ENCODE measurements around the gene TMEM14A. TPM values are rescaled to one million over a fixed set of nuclear protein-coding genes. Genes with fewer than 3 reads are reported as not detected.

TMEM14A gene
- total RNA-seq, 6 experiments from 2014 or later, result 20.7 to 41.2 (median 33.3) TPM

GRCh38 chr6:52657870-52658269 is 13.0 kb upstream of the TMEM14A start:
- Histone ChIP-seq H3K9me3 (no peaks in the 10 kb centered on the region), H3K4me3 (no peak overlapping the region), H3K4me1 (no peaks in the 10 kb centered on the region), H3K27me3 (no peaks in the 10 kb centered on the region), H3K27ac (no peak overlapping the region), H3K36me3 (no peaks in the 10 kb centered on the region)
- DNase-seq (no peak), ATAC-seq (no peak)
- intact Hi-C loops (cut with DNase I), result no loop called here
- TF ChIP-seq POLR2A (IDR thresholded peaks at IDR 0.05) (no peak), CTCF (IDR thresholded peaks at IDR 0.05) (no peak)
- WGBS (ENCODE audit: insufficient coverage, low coverage, low lambda C conversion rate, missing lambda C conversion rate), result 75% methylated on average over 4 of the region's 4 CpGs

DNA sequence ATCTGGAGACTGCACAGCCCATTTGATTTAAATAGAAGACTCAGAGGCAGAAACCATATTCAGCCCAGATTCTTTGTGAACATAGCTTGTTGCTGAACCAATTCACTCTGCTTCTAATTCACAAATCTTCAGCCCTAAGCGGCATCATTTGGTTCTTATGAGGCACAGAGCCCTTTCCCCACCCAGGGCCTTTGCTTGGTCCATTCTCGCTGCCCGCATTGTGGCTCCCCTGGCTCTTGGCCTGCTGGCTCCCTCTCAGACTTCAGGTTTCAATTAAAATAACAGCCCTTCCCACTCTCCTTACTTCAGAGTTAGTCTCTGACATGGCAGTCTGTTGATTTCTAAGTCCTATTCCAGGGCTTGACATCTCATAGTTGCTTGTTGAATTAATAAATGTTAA is 9.4 kb upstream of the TMEM14A start:
- Histone ChIP-seq H3K27ac (no peak overlapping the region), H3K36me3 (no peaks in the 10 kb centered on the region), H3K27me3 (no peaks in the 10 kb centered on the region), H3K4me3 (no peak overlapping the region), H3K4me1 (peaks cover 0 to 3% (median 1%) of the 10 kb centered on the region in 4 donors), H3K9me3 (no peaks in the 10 kb centered on the region)
- no peak for DNase-seq
- TF ChIP-seq POLR2A (IDR thresholded peaks at IDR 0.05), result no peak
- TF ChIP-seq CTCF (IDR thresholded peaks at IDR 0.05), result no peak
- 0% methylated on average over 1 of the region's 3 CpGs for WGBS (ENCODE audit: insufficient coverage, low coverage, low lambda C conversion rate, missing lambda C conversion rate)
- intact Hi-C loops (cut with DNase I), result loop anchor here in 1 of 2 donors (5.0 kb wide), 1 partner anchor 244 kb away; no protein-coding TSS in a partner anchor
- no peak for ATAC-seq

DNA sequence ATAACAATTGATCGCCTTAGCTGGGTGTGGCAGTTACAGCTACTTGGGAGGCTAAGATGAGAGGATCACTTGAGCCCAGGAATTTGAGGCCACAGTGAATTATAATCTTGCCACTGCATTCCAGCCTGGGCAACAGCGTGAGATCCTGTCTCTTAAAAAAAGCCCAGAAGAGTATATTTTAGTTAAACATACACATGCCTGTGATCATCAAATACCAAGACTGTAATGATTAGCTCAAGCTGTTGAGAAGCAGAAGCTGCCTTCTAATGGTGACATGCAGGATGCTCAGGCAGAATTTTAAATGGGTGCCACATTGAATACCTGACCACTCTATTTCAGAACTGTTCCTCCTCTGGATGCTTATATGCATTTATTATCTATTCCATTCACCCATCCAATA is 8.9 kb upstream of the TMEM14A start:
- Histone ChIP-seq H3K4me3 (no peak overlapping the region), H3K27me3 (no peaks in the 10 kb centered on the region), H3K9me3 (no peaks in the 10 kb centered on the region), H3K36me3 (no peaks in the 10 kb centered on the region), H3K4me1 (peaks cover 0 to 8% (median 4%) of the 10 kb centered on the region in 4 donors), H3K27ac (no peak overlapping the region)
- intact Hi-C loops (cut with DNase I), result loop anchor here in 1 of 2 donors (5.0 kb wide), 1 partner anchor 245 kb away; no protein-coding TSS in a partner anchor
- ATAC-seq (no peak), DNase-seq (no peak)
- TF ChIP-seq POLR2A (IDR thresholded peaks at IDR 0.05), result no peak
- TF ChIP-seq CTCF (IDR thresholded peaks at IDR 0.05), result no peak
- WGBS (ENCODE audit: insufficient coverage, low coverage, low lambda C conversion rate, missing lambda C conversion rate), result 92% methylated on average over 2 of the region's 2 CpGs

- intact Hi-C loops (cut with DNase I), result loop anchor here in 1 of 2 donors (5.0 kb wide), 1 partner anchor 246 kb away; no protein-coding TSS in a partner anchor
- peak; percentile 67 to 73 (median 72) for ATAC-seq
- WGBS (ENCODE audit: insufficient coverage, low coverage, low lambda C conversion rate, missing lambda C conversion rate), result 9% methylated on average over 12 of the region's 12 CpGs
- H3K4me1 ChIP-seq, result peaks cover 0 to 14% (median 5%) of the 10 kb centered on the region in 4 donors
- H3K4me3 ChIP-seq, result peak overlapping the region; percentile 73 to 76 (median 75)
- peaks cover 0 to 5% (median 0%) of the 10 kb centered on the region in 4 donors for H3K36me3 ChIP-seq
- peak overlapping the region in 1 of 3 donors; percentile 9 for H3K27ac ChIP-seq
- TF ChIP-seq CTCF (IDR thresholded peaks at IDR 0.05) (peak; percentile 86 to 93 (median 90)), POLR2A (IDR thresholded peaks at IDR 0.05) (no peak)
- no peaks in the 10 kb centered on the region for H3K9me3 ChIP-seq
- no peaks in the 10 kb centered on the region for H3K27me3 ChIP-seq
- peak in 1 of 3 donors; percentile 60 for DNase-seq
Measured at GRCh38 chr6:52663120-52663935, 7.6 kb upstream of the TMEM14A start.

Data from right lobe of liver (tissue), 6 donors.